Ovary (tissue), 9 donors: ENCODE results near the gene PRIMA1. TPM values are rescaled to one million over a fixed set of nuclear protein-coding genes. Genes with fewer than 3 reads are reported as not detected.

Source experiments
- DNase-seq, 5 donors: peaks; one replicate each; pipeline ENCODE4 v3.0.0-alpha.2; 2019 to 2020
- H3K27ac ChIP-seq, 2 donors: fragments of 200-600 bp; one replicate each; pipeline versions ENCODE4 v1.5.1 to v1.8.0; 2019 to 2022
- H3K27me3 ChIP-seq: fragments of 200-600 bp; one replicate; pipeline ENCODE4 v1.8.0; 2022
- H3K36me3 ChIP-seq: fragments of 200-600 bp; sonication (generic); one replicate; pipeline ENCODE4 v1.5.1; 2019
- H3K4me1 ChIP-seq: one replicate; pipeline ENCODE4 v1.8.1; 2013; ENCODE audit warnings: mild to moderate bottlenecking, moderate library complexity; ENCODE audit not compliant: insufficient read depth
- H3K4me3 ChIP-seq: fragments of 200-600 bp; sonication (generic); one replicate; pipeline ENCODE4 v1.5.1; 2017
- H3K9me3 ChIP-seq, 2 donors: fragments of 200-600 bp in 1 of 2; sonication (generic) in 1 of 2; one replicate each; pipeline versions ENCODE4 v1.5.1 to v1.8.1; 2013 to 2019; ENCODE audit warnings: mild to moderate bottlenecking in 1 of 2, moderate library complexity in 1 of 2
- CTCF ChIP-seq, 3 donors: fragments of 450-650 bp in 2 of 3; fragments of 200-600 bp in 1 of 3; IDR thresholded peaks; one replicate each; pipeline versions ENCODE4 v1.5.1 to v1.8.0; 2016 to 2022; ENCODE audit warnings: antibody characterized with exemption in 3 of 3, mild to moderate bottlenecking in 1 of 3
- EP300 ChIP-seq: sonication (generic); formaldehyde crosslinking; IDR thresholded peaks from one replicate; pipeline ENCODE4 v1.6.1; 2017; ENCODE audit warnings: antibody characterized with exemption
- POLR2A ChIP-seq: fragments of 450-650 bp; IDR thresholded peaks from one replicate; pipeline ENCODE4 v1.6.1; 2017; ENCODE audit warnings: antibody characterized with exemption, mild to moderate bottlenecking, moderate library complexity
- WGBS, 3 donors: extraction: QIAGEN DNeasy Blood & Tissue Kit in 1 of 3; methylation state at CpG; one replicate each; pipeline versions ENCODE4 v1.1.5 to v1.1.7; 2013 to 2017; 5-methylcytosine and 5-hydroxymethylcytosine counted together
- intact Hi-C, 4 donors: fragments of 100-400 bp; cut with DNase I; formaldehyde crosslinking; loops; one replicate each; pipeline versions ENCODE4 v1.11.0 to v1.15.1; 2022 to 2023
- polyA plus RNA-seq, 2 donors: library from polyadenylated mRNA; stranded (reverse); fragments of 200-250 nt in 1 of 2; fragments of 350-450 nt in 1 of 2; fragmentation: Illumina TruSeq in 1 of 2; extraction: RNeasy Lipid Tissue Mini Kit (QIAGEN cat#74804) in 1 of 2; gene quantifications; one replicate each; pipeline ENCODE4 v1.2.3, GENCODE V29; 2013 to 2014
- total RNA-seq, 7 donors: library from RNA; depleted of rRNA in 2 of 7; stranded (reverse); fragments of >200 nt in 2 of 7; fragmentation: NEBNext Ultra II Directional in 3 of 7; extraction: Animal tissue kit (Norgen Biotek cat#: 25700) in 3 of 7; gene quantifications; one replicate each; pipeline versions ENCODE4 v1.1.0 to v1.2.4, GENCODE V29; 2016 to 2023
- donor health status: DM: no; HTN: no; CAD: no; lungs with moderate emphysema.
- donor health status: DM: no; HTN: no; CAD: no.
- donor health status: Bipolar disorder and iron deficiency.
- donor health status: DM: yes; HTN: yes; CAD: no.
- donor health status: DM: no; HTN: no; CAD: no.
- donor health status: DM: yes; HTN: yes; CAD: no.

Gene PRIMA1
- total and polyA plus RNA-seq, 9 donors: 2.3 to 11.5 (median 4.2) TPM

DNA sequence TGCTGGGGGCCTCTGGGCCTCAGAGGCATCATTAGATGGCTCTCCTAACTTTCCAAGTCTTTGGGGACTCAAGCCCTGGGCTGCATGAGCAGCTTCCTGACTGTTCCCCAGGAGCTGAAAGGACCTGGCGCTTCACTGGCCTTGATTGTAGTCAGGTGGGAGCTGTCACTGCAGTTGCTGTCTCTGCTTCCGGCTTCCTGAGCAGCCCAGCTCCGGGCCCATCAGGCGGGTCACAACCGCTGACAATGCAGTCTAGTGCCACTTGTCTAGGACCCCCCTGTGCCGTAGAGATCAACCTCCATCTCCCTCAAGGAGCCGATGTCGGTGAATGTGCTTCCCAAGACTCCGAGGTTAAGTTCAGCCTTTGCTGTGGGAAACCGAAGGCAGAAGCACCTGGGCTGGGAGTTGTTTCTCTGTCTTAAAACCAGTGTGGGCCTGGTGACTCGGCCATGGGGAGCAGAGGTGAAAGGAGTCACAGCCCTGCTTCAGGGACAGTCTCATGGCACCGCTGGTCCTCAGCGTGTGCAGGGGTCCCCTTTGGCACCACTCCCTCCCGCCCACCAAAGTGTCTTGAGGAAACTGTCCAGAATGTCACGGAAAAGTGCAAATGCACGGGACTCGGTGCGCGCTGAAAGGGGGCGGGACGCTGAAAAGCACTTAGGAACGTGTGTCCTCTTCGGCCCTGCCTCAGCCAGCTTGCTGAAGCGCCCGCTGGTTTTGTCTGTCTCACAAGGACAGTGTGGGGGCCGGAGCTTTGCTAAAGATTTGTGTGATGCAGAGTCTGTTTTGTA is 44.8 kb downstream of the PRIMA1 start:
- intact Hi-C loops: no loop called here
- no peak for DNase-seq
- no peak overlapping the region for H3K4me3 ChIP-seq
- H3K36me3 ChIP-seq: no peaks in the 10 kb centered on the region
- 74 to 85% (median 79%) methylated on average over 26 of the region's 26 CpGs for WGBS, 3 donors
- H3K27me3 ChIP-seq: no peaks in the 10 kb centered on the region
- H3K27ac ChIP-seq: no peak overlapping the region
- TF ChIP-seq POLR2A (no peak), CTCF (IDR thresholded peaks at IDR 0.05) (no peak), EP300 (no peak)
- H3K4me1 ChIP-seq: no peaks in the 10 kb centered on the region
- no peaks in the 10 kb centered on the region for H3K9me3 ChIP-seq

- Histone ChIP-seq H3K9me3 (no peaks in the 10 kb centered on the region), H3K4me3 (no peak overlapping the region), H3K4me1 (no peaks in the 10 kb centered on the region), H3K27ac (no peak overlapping the region), H3K36me3 (no peaks in the 10 kb centered on the region), H3K27me3 (no peaks in the 10 kb centered on the region)
- intact Hi-C loops: no loop called here
- 23 to 37% (median 28%) methylated on average over 8 of the region's 8 CpGs for WGBS, 3 donors
- TF ChIP-seq CTCF (IDR thresholded peaks at IDR 0.05): no peak
- TF ChIP-seq EP300: no peak
- no peak for TF ChIP-seq POLR2A
- peak in 1 of 5 donors; percentile 35 for DNase-seq
Measured at GRCh38 chr14:93742761-93743160, 45.5 kb downstream of the PRIMA1 start.

DNA sequence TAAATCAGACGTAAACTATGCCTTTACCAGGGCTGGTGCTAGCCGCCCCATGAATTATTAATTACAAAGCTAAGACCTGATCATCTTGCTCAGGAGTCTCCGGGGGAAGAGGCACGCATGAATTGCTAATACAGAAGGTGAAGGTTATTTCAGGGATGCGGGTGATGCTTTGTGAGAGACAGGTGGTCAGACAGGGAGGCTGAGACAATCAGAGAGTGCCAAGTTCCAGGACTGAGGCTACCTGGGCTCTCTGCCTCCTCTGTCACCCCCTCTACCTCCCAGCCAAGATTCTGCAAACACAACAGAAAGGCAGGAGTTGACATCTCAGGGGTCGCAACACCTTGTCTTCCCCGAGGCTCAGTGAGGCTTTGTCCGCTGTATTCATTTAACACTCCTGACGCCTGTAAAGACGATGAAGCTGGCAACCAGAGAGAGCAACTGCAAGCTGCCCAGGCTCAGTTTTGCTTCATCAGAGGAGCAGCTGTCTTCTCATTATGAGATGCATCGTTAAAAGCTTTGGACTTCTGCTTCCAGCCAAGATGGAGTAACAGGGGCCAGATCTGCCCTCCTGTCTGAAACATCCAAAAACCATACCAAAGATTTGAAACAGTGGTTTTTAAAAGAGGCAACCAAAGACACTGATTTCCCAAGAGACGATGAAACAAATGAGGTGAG is 46.6 kb downstream of the PRIMA1 start:
- intact Hi-C loops: no loop called here
- H3K36me3 ChIP-seq: no peaks in the 10 kb centered on the region
- no peak for TF ChIP-seq EP300
- no peak for TF ChIP-seq POLR2A
- no peak for TF ChIP-seq CTCF (IDR thresholded peaks at IDR 0.05)
- no peaks in the 10 kb centered on the region for H3K27me3 ChIP-seq
- WGBS, 3 donors: 82 to 92% (median 91%) methylated on average over 12 of the region's 12 CpGs
- H3K9me3 ChIP-seq: no peaks in the 10 kb centered on the region
- H3K4me3 ChIP-seq: no peak overlapping the region
- H3K4me1 ChIP-seq: no peaks in the 10 kb centered on the region
- no peak for DNase-seq
- H3K27ac ChIP-seq: no peak overlapping the region

- intact Hi-C loops: no loop called here
- Histone ChIP-seq H3K9me3 (no peaks in the 10 kb centered on the region), H3K4me1 (peaks cover 2% of the 10 kb centered on the region), H3K27ac (no peak overlapping the region), H3K27me3 (no peaks in the 10 kb centered on the region), H3K36me3 (no peaks in the 10 kb centered on the region), H3K4me3 (no peak overlapping the region)
- WGBS, 3 donors: 43 to 50% (median 46%) methylated on average over 11 of the region's 11 CpGs
- no peak for DNase-seq
- TF ChIP-seq EP300 (no peak), CTCF (IDR thresholded peaks at IDR 0.05) (no peak), POLR2A (no peak)
Measured at GRCh38 chr14:93737634-93738033, 50.7 kb downstream of the PRIMA1 start.
